Panc1 (cell line): ENCODE measurements around the gene LIX1. TPM values are rescaled to one million over a fixed set of nuclear protein-coding genes. Genes with fewer than 3 reads are reported as not detected.

Experiments
- ATAC-seq: fragments of 200-7000 bp; cut with Tn5 transposase; 2 replicates; pipeline ENCODE4 v1.9.1; 2020; ENCODE audit warnings: mild to moderate bottlenecking, moderate library complexity
- BruUV-seq: library from RNA; stranded (reverse); fragments of 400-500 nt; replicated peaks from 2 replicates; lab custom pipeline; 2021; lab: Mats Ljungman, UMichigan
- CTCF ChIA-PET: fragments of 300-600 bp; sonication (Branson Sonifier 250); formaldehyde crosslinking; loops from one replicate; lab custom pipeline; 2022; ENCODE audit warnings: antibody characterized with exemption; lab: Charles Lee
- POLR2A ChIA-PET: fragments of 300-600 bp; sonication (Branson Sonifier 250); formaldehyde crosslinking; loops from one replicate; lab custom pipeline; 2022; ENCODE audit warnings: antibody characterized with exemption; lab: Charles Lee
- DNase-seq: peaks from one replicate; pipeline ENCODE4 v3.0.0-alpha.2; 2010; ENCODE audit warnings: low read depth, low spot score
- H3K27ac ChIP-seq: 2 replicates; pipeline ENCODE4 v1.5.1; 2011; ENCODE audit warnings: mild to moderate bottlenecking, low read length, inconsistent platforms
- H3K27me3 ChIP-seq: fragments of 200-500 bp; sonication (Bioruptor generic); 2 replicates; pipeline ENCODE4 v1.6.0; 2014; ENCODE audit warnings: low read length, inconsistent platforms; ENCODE audit not compliant: control insufficient read depth, insufficient read depth
- H3K36me3 ChIP-seq: fragments of 200-500 bp; sonication (Bioruptor generic); 2 replicates; pipeline ENCODE4 v1.5.1; 2014; ENCODE audit warnings: inconsistent platforms, mild to moderate bottlenecking, low read length, moderate library complexity; ENCODE audit not compliant: control insufficient read depth, insufficient read depth
- H3K4me1 ChIP-seq: 2 replicates; pipeline ENCODE4 v1.5.1; 2011; ENCODE audit warnings: inconsistent platforms, mild to moderate bottlenecking, low read length, moderate library complexity; ENCODE audit not compliant: control insufficient read depth, insufficient read depth
- H3K4me3 ChIP-seq, 2 experiments: 2 replicates each; pipeline ENCODE4 v1.5.1; 2011 to 2012; ENCODE audit warnings: low read depth in 2 of 2, low read length in 2 of 2, mild to moderate bottlenecking in 2 of 2, inconsistent platforms in 1 of 2, moderate library complexity in 1 of 2
- H3K9me3 ChIP-seq: fragments of 200-500 bp; sonication (Bioruptor generic); 2 replicates; pipeline ENCODE4 v1.5.1; 2014; ENCODE audit warnings: low read depth, mild to moderate bottlenecking, inconsistent platforms, low read length, moderate library complexity; ENCODE audit not compliant: control insufficient read depth, insufficient read depth
- CTCF ChIP-seq: fragments of 450-650 bp; IDR thresholded peaks from 2 replicates; pipeline ENCODE4 v1.5.1; 2017; ENCODE audit warnings: mild to moderate bottlenecking
- POLR2AphosphoS5 ChIP-seq: IDR thresholded peaks from 2 replicates; pipeline ENCODE4 v1.6.1; 2012; ENCODE audit warnings: mild to moderate bottlenecking, low read depth, low read length, moderate library complexity
- REST ChIP-seq, 2 experiments: IDR thresholded peaks; 2 replicates each; pipeline ENCODE4 v1.6.1; 2011 to 2012; ENCODE audit warnings: low read depth in 2 of 2, control low read depth in 1 of 2, low read length in 1 of 2, mild to moderate bottlenecking in 1 of 2, moderate library complexity in 1 of 2; ENCODE audit not compliant: insufficient read depth in 1 of 2
- SIN3A ChIP-seq: IDR thresholded peaks from 2 replicates; pipeline ENCODE4 v1.6.1; 2012; ENCODE audit warnings: low read depth, mild to moderate bottlenecking, low read length, moderate library complexity, borderline replicate concordance; ENCODE audit not compliant: insufficient read depth
- TCF7L2 ChIP-seq: IDR thresholded peaks from 2 replicates; pipeline ENCODE4 v1.6.1; 2011; ENCODE audit warnings: mild to moderate bottlenecking, low read depth, low read length, inconsistent platforms
- in situ Hi-C: cut with HindIII; loops from 2 replicates; pipeline ENCODE4 v1.10.0; 2016; ENCODE audit warnings: low sequenced_read_pairs, low pct_unique_long_range_greater_than_20kb
- intact Hi-C: fragments of 100-400 bp; cut with micrococcal nuclease; formaldehyde crosslinking; loops from one replicate; pipeline ENCODE4 v1.10.0; 2022; ENCODE audit not compliant: unreplicated experiment
- total RNA-seq: library from RNA; stranded (reverse); gene quantifications from one replicate; pipeline ENCODE4 v1.2.1, GENCODE V29; 2021; ENCODE audit not compliant: unreplicated experiment

Gene LIX1
- total RNA-seq, 1 experiment from 2014 or later = not detected

- DNase-seq (no peak), ATAC-seq (no peak)
- peak overlapping the region; percentile 96 for H3K27ac ChIP-seq
- ChIA-PET CTCF (no interaction called here), POLR2A (no interaction called here)
- in situ Hi-C loops (no loop called here), intact Hi-C loops (no loop called here)
- peaks cover 9% of the 10 kb centered on the region; the same call in 1 of the 2 replicates for H3K4me1 ChIP-seq
- BruUV-seq = TSS peak; percentile 89
- H3K4me3 ChIP-seq = peak overlapping the region; percentile 98 to 100
- H3K27me3 ChIP-seq = no peaks in the 10 kb centered on the region
- no peak for TF ChIP-seq CTCF
- TF ChIP-seq SIN3A = no peak
- TF ChIP-seq POLR2AphosphoS5 = no peak
- no peak for TF ChIP-seq TCF7L2
- no peak for TF ChIP-seq REST (IDR thresholded peaks at IDR 0.05; ENCODE audit: insufficient read depth in 1 of 2, low read depth in 2 of 2, low read length in 1 of 2)
- H3K36me3 ChIP-seq = peaks cover 9% of the 10 kb centered on the region
- H3K9me3 ChIP-seq = no peaks in the 10 kb centered on the region
Measured at GRCh38 chr5:97183930-97184213, 41.5 kb upstream of the LIX1 start.

- in situ Hi-C loops (no loop called here), intact Hi-C loops (no loop called here)
- ATAC-seq (peak; percentile 96), DNase-seq (peak; percentile 99)
- peaks cover 12% of the 10 kb centered on the region for H3K36me3 ChIP-seq
- TF ChIP-seq REST (IDR thresholded peaks at IDR 0.05; ENCODE audit: insufficient read depth in 1 of 2, low read depth in 2 of 2, low read length in 1 of 2) = no peak
- peak; percentile 97 for TF ChIP-seq TCF7L2
- peak; percentile 71 for TF ChIP-seq POLR2AphosphoS5
- TF ChIP-seq CTCF = no peak
- no peak for TF ChIP-seq SIN3A
- peak within 1 kb of the TSS; percentile 98 to 100 for H3K4me3 ChIP-seq
- CTCF ChIA-PET = interaction anchor here (0.7 kb wide), 1 partner anchor 13 kb away, joined by 8 read pairs; no protein-coding TSS in a partner anchor
- no peaks in the 10 kb centered on the region for H3K27me3 ChIP-seq
- no peaks in the 10 kb centered on the region for H3K9me3 ChIP-seq
- peak within 1 kb of the TSS; percentile 96 for H3K27ac ChIP-seq
- H3K4me1 ChIP-seq = peaks cover 9% of the 10 kb centered on the region; the same call in 1 of the 2 replicates
- no TSS peak for BruUV-seq
- POLR2A ChIA-PET = no interaction called here
Measured at GRCh38 chr5:97183100-97183929, 40.9 kb upstream of the LIX1 start, which contains the start of gene RIOK2. Gene RIOK2 (minus strand): TSS chr5:97183247. CDS start chr5:97183191, 56 bp downstream.
